Measurements from ENCODE around the gene INA.

DNA sequence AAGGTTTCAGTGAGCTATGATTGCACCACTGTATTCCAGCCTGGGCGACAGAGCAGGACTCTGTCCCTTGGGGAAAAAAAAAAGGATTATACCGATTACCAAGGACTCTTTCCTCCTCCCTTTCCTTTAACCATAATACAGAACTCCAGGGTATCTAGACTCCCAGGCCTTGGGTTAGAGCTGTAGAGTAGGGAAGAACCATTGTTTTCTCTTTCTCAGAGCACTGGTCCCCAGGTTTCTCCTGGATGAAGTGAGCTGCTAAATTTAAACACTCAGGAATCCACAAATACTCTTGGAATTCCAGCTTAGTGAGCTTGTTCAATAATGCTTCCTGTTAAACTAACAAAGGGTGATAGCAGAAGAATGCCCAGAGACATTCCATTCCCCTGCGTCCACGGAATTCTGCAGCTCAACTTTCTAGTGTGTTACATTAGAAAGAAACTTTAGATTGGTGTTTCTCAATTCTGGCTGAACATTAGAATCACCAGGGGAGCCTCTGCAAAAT is 45.8 kb upstream of the INA start:
- no peak for TF ChIP-seq POLR2AphosphoS5 (IDR thresholded peaks at IDR 0.05; ENCODE audit: low read depth, low read length)
- no peak for TF ChIP-seq POLR2A (IDR thresholded peaks at IDR 0.05; ENCODE audit: low read depth, low read length)
- TF ChIP-seq SPI1 (IDR thresholded peaks at IDR 0.05; ENCODE audit: low read depth, low read length), result no peak

Measured in GM12891 (cell line).